Glomerular visceral epithelial cell (primary cell): ENCODE data around the gene SLC16A8.

Experiments used
- DNase-seq: peaks from one replicate; pipeline ENCODE4 v3.0.0-alpha.2; 2016; ENCODE audit errors: extremely low spot score

Gene SLC16A8

GRCh38 chr22:38073150-38074130 lies 10.5 kb downstream of the SLC16A8 start:
- no peak for DNase-seq

- DNase-seq, result no peak
These were observed 11.4 kb downstream of the SLC16A8 start for GRCh38 chr22:38072322-38073149.

GRCh38 chr22:38071421-38072321 lies 12.3 kb downstream of the SLC16A8 start:
- DNase-seq, result no peak

GRCh38 chr22:38070250-38070921 lies 13.6 kb downstream of the SLC16A8 start:
- no peak for DNase-seq

- no peak for DNase-seq
These were observed 14.4 kb downstream of the SLC16A8 start for GRCh38 chr22:38069372-38070249.

- no peak for DNase-seq
These were observed 15.2 kb downstream of the SLC16A8 start for GRCh38 chr22:38068641-38069371.

- no peak for DNase-seq
These were observed 16.1 kb downstream of the SLC16A8 start for GRCh38 chr22:38067761-38068360.

- no peak for DNase-seq
These were observed 17.0 kb downstream of the SLC16A8 start for GRCh38 chr22:38067028-38067415.

GRCh38 chr22:38066381-38067027 lies 17.5 kb downstream of the SLC16A8 start:
- DNase-seq, result no peak

- DNase-seq, result no peak
These were observed 18.4 kb downstream of the SLC16A8 start for GRCh38 chr22:38065539-38065938.

- no peak for DNase-seq
These were observed 21.2 kb downstream of the SLC16A8 start for GRCh38 chr22:38062791-38063190.

GRCh38 chr22:38056969-38057891 lies 26.8 kb downstream of the SLC16A8 start, which contains the start of gene PICK1:
Gene PICK1 (plus strand): TSS chr22:38057404. CDS start chr22:38057810, 406 bp downstream.
- DNase-seq, result peak; percentile 90

GRCh38 chr22:38051900-38052862 lies 31.8 kb downstream of the SLC16A8 start:
- DNase-seq, result peak; percentile 82

- DNase-seq, result no peak
These were observed 32.7 kb downstream of the SLC16A8 start for GRCh38 chr22:38051261-38051660.

- no peak for DNase-seq
These were observed 33.3 kb downstream of the SLC16A8 start for GRCh38 chr22:38050720-38051119.
